Measurements from ENCODE around the gene ACP2.

Gene ACP2

DNA sequence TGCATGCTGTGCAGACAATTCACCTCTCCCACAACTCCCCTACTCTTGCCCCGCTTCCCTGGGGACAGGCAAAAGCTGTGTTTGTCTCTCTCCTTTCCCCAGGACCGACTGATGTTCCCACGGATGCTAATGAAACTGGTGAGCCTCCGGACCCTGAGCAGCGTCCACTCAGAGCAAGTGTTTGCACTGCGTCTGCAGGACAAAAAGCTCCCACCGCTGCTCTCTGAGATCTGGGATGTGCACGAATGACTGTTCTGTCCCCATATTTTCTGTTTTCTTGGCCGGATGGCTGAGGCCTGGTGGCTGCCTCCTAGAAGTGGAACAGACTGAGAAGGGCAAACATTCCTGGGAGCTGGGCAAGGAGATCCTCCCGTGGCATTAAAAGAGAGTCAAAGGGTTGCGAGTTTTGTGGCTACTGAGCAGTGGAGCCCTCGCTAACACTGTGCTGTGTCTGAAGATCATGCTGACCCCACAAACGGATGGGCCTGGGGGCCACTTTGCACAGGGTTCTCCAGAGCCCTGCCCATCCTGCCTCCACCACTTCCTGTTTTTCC, 19.9 kb upstream of the ACP2 start:
- DNase-seq, result no peak

DNA sequence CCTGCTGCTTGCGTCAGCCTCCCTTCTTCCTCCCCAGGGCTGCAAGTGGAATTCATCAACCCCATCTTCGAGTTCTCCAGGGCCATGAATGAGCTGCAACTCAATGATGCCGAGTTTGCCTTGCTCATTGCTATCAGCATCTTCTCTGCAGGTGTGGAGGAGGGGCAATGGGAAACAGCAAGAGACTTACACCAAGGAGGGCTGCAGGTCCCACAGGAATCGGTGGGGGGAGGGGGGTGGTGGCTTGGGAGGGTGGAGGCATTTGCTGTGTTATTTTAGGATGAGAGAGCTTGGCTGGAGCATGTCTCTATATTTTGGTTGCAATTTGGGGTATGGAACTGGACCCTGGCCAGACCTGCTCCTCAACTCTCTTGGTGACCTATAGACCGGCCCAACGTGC, 19.3 kb upstream of the ACP2 start:
- DNase-seq, result no peak

DNA sequence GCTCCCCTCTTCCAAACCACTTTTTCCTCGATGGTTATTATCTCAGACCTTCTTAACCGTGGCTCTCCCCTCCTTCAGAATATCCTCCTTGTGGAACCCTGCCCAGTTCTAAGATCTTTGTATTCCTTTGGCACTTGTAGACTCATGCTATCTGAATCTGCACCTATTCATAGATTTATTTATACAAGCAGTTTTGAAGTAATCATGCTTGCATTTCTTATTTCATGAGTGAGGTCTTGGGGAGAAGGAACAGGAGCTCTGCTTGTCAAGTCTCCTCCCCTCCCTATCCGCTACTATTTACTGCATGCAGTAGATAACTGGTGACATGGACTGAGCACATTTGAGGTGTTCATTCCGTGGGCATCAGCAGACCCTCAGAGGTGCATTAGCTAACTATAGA, 15.9 kb upstream of the ACP2 start:
- DNase-seq, result no peak

DNA sequence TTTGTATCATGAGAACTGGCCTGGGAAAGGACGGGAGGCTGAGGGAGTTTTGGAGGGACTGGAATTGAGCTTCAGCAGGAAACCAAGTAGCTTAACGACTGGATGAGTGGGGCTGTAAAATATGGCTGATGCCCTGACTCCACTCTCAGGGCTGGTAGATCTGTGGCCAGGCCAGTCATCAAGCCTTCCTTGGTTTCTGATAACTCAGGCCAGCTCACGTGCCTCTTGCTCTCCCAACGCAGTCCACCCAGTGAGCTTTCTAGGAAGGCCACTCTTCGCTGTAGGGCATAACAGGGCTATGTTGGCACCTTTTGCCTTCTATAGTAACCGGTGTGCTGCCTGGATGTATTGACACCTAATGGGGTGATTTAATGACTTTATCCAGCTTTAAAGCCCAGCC, 15.5 kb upstream of the ACP2 start:
- no peak for DNase-seq

DNA sequence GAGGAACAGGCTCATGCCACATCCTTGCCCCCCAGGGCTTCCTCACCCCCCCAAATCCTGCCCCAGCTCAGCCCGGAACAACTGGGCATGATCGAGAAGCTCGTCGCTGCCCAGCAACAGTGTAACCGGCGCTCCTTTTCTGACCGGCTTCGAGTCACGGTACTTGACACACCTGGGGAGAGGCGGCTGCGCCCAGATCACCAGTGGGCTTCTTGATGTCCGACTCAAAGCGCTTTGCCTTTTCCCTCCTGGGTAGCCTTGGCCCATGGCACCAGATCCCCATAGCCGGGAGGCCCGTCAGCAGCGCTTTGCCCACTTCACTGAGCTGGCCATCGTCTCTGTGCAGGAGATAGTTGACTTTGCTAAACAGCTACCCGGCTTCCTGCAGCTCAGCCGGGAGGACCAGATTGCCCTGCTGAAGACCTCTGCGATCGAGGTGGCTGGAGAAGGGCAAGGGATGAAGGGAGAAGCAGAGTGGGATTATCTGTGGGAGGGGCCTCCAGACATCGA, 12.7 kb upstream of the ACP2 start:
- DNase-seq, result no peak

DNA sequence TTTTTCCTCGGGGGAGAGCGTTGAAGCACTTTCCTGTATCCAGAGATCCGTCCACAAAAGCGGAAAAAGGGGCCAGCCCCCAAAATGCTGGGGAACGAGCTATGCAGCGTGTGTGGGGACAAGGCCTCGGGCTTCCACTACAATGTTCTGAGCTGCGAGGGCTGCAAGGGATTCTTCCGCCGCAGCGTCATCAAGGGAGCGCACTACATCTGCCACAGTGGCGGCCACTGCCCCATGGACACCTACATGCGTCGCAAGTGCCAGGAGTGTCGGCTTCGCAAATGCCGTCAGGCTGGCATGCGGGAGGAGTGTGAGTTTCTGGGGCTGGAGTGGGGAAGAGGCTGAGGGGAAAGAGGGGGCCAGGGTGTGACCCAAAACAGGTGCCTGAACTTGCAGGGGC, 11.8 kb upstream of the ACP2 start:
- DNase-seq, result no peak

DNA sequence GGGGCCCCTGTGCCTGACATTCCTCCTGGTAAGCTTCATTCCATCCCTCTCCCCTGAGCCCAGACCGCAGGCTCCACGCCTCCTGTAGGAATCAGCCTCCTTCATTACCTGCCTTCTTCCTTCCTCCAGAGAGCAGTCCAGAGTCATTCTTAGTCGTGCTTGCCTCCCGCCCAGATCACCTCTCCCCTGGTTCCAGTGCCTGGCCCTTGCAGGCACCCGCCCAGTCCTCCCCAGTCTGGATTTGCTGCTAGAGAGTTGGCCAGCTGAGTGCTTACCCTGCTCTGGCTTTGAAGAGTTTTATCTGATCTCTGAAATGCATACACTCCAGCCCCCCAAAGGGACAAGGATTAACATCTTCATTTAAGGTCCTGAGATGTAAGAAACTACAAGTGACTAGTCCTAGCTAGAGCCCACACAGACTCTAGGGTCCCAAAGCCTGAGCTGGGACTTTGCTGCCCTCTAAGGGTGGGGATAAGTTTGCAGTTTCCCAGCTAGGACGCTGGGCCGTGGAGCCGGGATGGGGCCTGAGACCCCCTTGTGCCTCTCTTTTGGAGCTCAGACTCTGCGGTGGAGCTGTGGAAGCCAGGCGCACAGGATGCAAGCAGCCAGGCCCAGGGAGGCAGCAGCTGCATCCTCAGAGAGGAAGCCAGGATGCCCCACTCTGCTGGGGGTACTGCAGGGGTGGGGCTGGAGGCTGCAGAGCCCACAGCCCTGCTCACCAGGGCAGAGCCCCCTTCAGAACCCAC, 10.8 kb upstream of the ACP2 start:
- no peak for DNase-seq

DNA sequence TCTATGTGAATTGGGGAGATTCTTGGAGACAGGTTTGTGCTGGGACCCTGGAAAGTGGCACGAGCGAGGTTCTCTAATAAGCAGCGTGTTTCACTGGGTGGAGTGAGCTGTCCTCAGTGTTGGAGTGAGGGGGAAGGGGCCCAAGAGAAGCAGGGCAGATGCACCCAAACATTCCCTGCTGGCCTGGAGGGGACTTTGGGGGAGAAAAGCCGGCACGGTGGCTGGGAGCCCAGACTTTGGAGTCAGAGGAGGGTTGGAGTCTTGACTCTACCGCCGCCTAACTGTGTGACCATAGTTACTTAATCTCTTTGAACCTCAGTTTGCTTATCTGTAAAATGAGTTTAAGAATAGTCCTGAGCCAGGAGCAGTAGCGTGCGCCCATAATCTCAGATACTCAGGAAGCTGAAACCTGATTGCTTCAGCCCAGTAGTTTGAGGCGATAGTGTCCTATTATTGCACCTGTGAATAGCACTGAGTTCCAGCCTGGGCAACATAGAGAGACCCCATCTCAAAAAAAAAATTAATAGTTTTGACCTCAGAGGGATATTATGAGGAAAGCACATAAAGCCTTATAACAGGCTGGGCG, 9.8 kb upstream of the ACP2 start:
- no peak for DNase-seq

DNA sequence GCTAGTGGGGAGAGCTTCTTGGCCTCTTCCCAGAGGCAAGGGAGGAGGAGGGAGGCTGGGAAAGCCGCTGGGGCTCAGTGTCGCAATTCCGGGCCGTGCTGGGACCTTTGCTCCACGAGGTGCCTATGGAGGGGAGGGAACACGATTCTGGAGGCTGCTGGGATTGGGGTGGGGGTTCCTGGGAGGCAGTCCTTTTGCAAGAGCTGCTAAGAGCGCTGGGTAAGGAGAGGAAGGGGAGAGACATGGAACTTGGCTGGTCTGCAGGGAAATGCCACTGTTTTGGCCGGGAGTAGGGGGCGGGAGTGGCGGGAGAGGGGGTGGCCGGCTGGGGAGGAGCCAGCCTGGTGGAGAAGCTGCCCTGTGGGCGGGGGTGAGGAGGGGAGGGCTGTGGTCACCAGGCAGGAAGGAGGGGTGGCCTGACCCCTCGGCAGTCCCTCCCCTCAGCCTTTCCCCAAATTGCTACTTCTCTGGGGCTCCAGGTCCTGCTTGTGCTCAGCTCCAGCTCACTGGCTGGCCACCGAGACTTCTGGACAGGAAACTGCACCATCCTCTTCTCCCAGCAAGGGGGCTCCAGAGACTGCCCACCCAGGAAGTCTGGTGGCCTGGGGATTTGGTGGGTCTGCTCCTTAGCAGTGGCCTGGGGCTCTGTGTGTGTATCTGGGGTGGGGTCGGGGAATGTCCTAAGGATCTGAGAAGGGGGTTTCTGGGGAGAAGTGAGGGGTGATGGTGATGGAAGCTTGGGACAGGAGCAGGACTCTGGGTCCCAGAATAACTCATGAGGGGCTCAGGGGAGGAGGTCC, 9.1 kb upstream of the ACP2 start, which contains the start of gene NR1H3:
Gene NR1H3 (plus strand): TSS at position 480 of the 800 bp plus-strand sequence. CDS start 1,221 bp downstream, outside the sequence.
- DNase-seq, result no peak

DNA sequence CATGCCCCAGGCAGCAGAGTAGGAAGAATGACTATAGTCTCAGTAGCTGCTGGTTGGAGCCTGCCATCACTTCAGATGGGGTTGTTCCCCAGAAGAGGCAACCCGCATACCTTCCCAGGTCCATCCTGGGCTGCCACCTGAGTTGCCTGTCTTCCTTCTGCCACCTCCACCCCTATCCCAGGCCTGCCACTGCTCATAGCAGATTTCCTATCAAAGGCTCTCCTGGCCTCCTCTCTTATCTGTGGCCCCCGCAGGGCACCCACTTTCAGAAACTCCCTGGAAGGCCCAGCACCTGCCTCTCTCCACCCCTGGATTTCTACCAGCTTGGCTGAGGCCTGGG, 8.5 kb upstream of the ACP2 start:
- DNase-seq, result no peak

DNA sequence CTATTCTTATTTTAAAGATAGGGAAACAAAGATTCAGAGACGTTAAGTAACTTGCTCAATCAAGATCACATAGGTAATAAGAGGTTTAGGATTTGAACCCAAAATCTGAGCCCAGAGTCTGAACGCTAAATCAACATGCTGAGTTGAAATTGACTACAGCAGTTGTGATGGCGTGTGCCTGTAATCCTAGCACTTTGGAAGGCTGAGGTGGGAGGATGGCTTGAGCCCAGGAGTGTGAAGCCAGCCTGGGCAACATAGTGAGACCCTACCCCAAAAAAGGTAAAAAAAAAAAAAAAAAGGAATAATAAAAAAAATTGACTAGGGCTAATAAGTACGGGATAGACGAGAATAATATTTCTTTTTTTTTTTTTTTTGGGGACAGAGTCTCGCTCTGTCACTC, 7.8 kb upstream of the ACP2 start:
- DNase-seq, result no peak

DNA sequence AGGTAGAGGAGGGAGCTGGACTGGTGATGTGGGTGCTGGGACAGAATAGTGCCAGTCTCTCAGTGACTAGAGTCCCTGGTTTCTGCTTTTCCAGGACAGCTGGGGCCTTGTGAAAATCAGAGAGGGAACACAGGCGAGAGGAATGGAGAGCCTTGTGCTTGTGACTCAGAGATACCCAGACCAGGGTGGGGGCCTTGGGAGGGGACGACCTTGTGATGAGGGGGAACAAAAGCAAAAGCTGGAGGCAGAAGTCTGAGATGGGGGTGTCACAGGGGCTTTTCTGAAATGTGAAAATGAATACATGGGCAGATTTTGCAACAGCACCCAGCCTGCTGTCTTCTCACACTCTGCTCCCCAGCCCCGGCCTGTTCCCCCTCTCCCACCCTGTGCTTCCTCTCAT, 5.8 kb upstream of the ACP2 start:
- DNase-seq, result no peak

DNA sequence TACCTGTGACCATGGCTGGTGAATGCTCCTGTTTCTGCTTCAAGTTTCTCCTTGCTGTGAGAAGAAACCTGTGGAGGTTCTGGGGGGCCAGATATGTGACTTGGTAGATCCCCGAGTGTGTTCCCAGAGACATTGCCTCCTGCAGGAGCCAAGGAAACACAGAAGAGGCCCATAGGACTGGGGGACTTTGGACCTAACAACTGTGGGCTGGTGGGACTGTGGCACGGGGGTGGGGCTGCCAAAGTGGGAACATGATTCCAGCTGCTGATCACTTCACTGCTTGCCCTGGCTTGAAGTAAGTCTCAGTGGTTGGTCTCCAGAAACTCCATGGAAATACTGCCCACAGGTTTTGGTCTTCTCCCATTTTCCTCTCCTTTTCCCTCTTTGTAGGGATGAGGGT, 5.0 kb upstream of the ACP2 start:
- DNase-seq, result no peak

DNA sequence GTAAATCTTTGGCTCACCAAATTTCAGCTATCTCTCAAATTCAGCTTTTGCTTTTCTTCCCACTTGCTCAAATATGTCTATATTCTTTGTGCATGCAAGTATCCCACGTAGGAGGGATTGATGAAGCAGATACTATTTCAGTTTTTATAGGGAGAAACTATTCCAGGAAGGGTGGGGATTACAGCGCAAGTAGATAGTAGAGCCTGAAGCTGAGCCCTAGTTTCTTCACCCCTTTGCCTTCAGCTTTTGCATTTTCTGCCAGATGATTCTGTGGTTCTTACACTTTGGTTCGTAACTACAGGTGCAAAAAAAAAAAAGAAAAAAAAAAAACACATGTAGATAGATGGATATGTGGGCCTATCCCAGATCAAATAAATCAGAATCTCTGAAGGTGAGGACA, 3.1 kb upstream of the ACP2 start:
- DNase-seq, result no peak

DNA sequence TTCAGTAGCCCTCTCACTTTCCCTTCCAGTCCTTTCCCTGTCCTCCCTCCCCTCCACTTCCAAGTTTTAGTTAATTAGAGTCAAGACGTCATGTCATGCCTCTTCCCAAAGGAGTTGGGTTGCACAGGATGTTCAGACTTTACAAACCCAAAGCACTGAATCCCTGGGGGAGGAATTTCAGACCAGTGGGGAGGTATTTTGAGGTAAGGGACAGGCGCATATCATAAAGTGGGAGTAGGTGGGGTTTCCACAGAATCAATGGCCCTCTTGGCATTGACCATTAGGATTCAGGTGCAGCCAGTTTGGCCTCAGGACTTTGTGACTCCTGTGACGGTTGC, 733 bp upstream of the ACP2 start:
- no peak for DNase-seq

DNA sequence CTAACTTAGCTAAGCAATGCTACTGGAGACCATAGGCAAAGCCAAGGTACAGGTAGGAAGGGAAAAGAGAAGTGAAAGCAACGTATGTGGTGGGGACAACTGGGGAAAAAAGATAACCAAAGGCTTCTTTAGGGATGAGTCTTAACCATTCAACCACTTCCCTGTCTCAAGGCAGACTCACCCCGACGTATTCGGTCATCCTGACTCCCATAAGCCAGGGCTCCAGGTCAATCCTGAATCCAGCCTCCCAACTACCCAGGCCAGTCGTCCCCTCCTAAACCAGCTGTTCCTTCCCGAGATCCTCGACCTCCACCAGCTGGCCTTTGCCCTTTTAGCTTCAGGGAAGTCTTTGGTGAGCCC, 330 bp downstream of the ACP2 start:
- no peak for DNase-seq

DNA sequence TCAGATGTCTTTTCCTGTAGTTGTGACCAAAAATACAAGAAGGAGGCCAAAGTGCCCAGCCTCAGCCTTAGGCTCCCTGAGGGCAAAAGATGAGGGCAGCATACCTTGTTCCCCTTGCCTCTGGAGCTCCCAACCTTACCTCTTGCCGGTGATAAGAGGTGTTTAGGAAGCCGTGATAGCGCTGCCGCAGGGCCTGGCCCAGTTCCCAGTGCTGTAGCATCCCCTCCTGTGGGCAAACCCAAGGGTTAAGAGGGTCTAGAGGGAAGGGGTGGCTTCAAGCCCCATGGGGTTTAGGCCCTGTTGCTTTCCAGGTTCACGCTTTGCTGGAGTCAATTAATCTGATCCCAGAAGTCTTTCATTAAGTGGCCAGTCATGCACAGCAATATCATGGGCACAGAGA, 1.1 kb downstream of the ACP2 start:
- no peak for DNase-seq

DNA sequence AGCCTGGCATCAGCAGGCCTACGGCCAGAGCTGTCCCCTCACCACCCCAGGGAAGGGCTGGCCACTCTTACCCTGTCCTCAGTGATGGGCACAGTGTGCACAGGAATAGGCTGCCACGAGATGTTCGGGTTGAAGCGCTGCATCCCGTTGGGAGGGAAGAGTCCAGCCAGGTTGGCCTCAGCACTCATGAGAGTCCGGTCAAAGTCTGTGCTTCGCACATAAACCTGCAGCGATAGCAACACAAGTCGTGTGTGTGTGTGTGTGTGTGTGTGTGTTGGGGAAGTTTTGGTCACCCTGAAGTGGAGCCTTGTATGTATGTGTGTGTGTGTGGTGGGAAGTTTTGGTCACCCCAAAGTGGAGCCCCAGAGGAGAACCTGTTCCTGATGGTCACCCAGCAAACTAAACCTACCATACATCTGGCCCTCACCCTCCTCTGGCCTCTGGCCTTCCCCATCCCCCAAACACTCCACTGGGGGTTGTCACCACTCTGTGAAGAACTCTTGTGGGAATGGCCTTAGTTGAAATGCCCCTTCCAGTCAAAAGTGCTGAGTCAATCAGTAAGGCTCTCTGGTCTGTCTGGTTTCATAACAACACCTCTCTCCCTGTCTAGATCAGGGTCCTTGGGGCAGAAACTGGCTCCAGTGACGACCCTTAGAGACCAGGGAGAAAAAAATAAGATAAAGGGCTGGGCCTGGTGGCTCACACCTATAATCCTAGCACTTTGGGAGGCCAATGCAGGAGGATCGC, 2.8 kb downstream of the ACP2 start:
- DNase-seq, result no peak

DNA sequence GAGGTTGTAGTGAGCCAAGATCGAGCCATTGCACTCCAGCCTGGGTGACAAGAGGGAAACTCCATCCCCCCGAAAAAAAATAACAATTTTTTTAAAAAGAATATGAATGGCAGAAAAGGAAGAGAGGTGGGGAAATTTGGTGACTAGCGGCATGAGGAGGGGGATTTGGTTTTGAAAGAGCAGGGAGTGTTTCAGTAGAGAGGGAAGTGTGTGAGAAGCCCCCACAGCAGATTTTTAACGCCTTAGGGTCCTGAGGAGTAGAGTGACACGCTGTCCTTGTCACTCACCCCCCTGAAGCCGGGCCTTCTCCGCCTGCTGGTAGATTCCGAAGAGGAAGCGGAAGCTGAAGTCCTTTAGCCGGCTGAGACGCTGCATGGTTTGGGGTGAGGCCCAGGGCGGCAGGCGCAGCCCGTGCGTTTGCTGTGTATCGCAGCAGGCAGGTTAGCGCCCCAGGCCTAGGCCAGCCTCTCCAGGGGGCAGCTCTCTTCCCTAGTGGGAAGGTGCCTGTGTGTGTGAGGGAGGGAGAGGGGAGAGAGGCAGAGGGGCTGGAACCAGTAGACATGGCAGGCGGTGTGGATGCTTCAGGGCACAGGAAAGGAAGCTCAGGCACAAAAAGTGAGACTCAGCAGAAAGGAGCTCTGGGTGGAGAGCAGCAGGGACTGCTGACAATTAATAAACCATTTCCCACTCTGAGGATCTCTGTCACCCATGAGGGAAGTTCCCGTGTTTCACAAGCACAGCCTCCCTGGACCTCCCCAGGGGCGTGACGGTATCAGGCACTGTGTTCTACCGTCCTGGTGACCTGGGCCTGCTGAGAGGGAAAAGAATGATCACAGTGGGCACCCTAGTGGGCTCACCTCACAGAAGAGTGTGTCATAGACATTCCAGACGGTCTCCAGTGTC, 3.9 kb downstream of the ACP2 start:
- no peak for DNase-seq

DNA sequence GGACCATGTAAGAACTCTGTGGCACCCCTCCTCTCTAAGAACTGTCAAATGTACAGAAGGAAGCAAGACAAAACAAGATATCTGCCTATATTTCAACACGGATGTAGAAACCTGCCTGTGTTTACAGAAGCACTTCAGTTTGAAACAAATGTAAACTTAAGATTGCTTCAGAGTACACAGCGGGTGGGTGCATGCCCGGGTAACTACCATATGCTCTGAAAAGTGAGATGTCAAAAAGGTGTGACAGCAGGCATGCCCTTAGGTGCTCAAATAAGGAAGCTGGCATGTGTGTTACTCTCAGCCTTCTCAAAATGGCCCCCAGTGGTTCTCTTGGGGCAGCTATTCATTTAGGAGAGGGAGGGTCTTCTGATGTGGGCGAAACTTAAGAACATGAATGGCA, 5.2 kb downstream of the ACP2 start:
- DNase-seq, result no peak

DNA sequence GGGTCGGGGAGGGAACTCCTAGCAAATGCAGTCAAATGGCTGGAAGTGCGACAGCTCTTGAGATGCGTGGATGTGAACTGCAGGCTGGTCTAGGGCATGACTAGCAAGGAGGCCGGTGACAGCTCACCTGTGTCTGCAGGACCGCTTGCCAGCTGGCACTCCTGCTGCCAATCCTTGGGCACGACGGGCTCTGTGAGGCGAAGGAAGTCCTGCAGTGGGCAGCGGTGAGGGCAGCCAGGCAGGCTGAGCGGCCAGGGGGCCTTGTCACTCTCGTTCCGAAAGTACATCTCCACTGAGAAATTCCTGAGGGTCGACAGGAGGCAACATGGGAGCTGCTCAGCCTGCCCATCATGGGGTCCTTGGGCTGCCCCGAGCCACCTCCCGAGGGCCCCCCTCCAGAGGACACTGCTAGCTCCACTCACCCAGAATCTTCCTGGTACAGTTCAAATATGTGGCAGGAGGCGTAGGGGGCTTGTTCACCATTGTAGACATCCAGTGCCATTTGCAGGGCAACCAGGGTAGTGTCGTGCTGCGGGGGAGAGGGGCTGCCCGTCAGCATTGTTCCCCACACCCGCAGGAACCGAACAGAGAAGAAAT, 5.9 kb downstream of the ACP2 start:
- DNase-seq, result no peak

DNA sequence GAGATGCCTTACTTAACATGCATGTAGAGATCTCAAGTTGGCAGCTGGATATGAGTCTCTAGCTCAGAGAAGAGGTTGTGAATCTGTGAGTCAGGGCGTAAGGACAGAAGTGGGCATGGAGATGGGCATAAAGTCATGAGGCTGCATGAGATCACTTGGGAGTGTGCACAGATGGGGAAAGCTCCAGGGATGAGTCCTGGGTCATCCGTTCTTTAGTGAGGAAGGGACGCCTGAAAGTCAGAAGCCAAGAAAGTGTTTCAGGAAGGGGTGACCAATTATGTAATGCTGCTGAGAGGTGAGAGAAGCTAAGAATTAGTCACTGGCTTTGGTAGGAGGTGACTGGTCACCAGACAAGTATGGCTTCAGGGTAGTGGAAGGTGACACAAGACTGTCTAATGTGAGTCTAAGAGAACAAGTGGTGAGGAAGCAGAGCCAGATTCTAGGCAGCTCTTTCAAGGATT, 6.7 kb downstream of the ACP2 start:
- DNase-seq, result no peak
